ENCODE results near the gene RAB33B.

Gene RAB33B

DNA sequence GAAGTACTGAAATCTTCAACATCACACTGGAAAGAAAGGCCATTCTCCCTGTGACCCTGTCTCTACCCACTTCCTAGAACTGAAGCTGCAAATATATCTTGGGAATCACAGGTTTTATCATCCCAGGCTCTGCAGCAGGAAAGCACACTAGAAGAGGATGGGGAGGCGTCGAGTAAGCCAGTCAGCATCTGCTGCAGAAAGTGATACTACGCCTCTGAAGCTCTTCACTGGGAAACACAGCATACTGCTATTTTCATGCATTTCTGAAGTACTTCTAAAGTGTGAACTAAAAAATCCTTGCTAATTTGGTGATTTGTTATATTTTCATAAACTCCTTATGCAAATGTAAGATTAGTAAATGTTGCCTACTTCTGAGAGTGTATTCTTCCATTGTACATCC is 29.1 kb downstream of the RAB33B start:
- no peak overlapping the region for H3K4me3 ChIP-seq (ENCODE audit: insufficient read depth, low read depth, low read length)

GRCh38 chr4:139484783-139485311 is 30.9 kb downstream of the RAB33B start:
- no peak overlapping the region for H3K27ac ChIP-seq (ENCODE audit: insufficient read depth, low read depth, low read length, poor library complexity, severe bottlenecking)
- H3K27me3 ChIP-seq (ENCODE audit: control insufficient read depth, insufficient read depth, low read length, poor library complexity, severe bottlenecking), result no peaks in the 10 kb centered on the region
- H3K36me3 ChIP-seq (ENCODE audit: control insufficient read depth, insufficient read depth, low read length), result no peaks in the 10 kb centered on the region
- H3K4me1 ChIP-seq (ENCODE audit: control insufficient read depth, insufficient read depth, low read length), result no peaks in the 10 kb centered on the region
- no peak overlapping the region for H3K4me3 ChIP-seq (ENCODE audit: insufficient read depth, low read depth, low read length)
- WGBS, 2 experiments, result 89 to 92% methylated on average over 11 of the region's 11 CpGs
- no peaks in the 10 kb centered on the region for H3K9me3 ChIP-seq (ENCODE audit: control insufficient read depth, low read length)

More for the DNA sequence above, 29.1 kb downstream of the RAB33B start:
- 97 to 98% methylated on average over 3 of the region's 3 CpGs for WGBS, 2 experiments
- no peaks in the 10 kb centered on the region for H3K27me3 ChIP-seq (ENCODE audit: control insufficient read depth, insufficient read depth, low read length, poor library complexity, severe bottlenecking)
- no peaks in the 10 kb centered on the region for H3K4me1 ChIP-seq (ENCODE audit: control insufficient read depth, insufficient read depth, low read length)
- H3K36me3 ChIP-seq (ENCODE audit: control insufficient read depth, insufficient read depth, low read length), result no peaks in the 10 kb centered on the region
- H3K27ac ChIP-seq (ENCODE audit: insufficient read depth, low read depth, low read length, poor library complexity, severe bottlenecking), result no peak overlapping the region
- no peaks in the 10 kb centered on the region for H3K9me3 ChIP-seq (ENCODE audit: control insufficient read depth, low read length)

DNA sequence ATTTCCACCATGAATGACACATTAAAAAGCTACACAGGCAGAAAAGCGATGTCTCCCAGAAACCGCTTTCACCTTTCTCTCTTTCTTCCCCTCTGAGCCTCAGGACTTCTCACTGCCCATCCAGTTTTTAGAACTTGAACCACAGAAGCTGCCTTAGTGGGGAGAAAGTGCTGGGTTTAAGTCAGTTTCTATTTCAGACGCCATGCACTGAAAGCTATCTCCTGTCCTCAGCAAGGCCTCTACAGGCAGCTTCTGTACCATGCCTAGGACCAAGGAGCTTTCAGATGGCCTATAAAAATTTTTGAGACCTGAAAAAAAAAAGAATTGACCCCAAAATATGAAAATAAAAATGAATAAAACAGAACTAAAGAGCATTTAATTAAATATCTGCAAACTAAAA is 34.5 kb downstream of the RAB33B start:
- H3K4me1 ChIP-seq (ENCODE audit: control insufficient read depth, insufficient read depth, low read length), result no peaks in the 10 kb centered on the region
- no peak overlapping the region for H3K27ac ChIP-seq (ENCODE audit: insufficient read depth, low read depth, low read length, poor library complexity, severe bottlenecking)
- H3K4me3 ChIP-seq (ENCODE audit: insufficient read depth, low read depth, low read length), result no peak overlapping the region
- WGBS, 2 experiments, result 91 to 94% methylated on average over 3 of the region's 3 CpGs
- H3K36me3 ChIP-seq (ENCODE audit: control insufficient read depth, insufficient read depth, low read length), result no peaks in the 10 kb centered on the region
- no peaks in the 10 kb centered on the region for H3K9me3 ChIP-seq (ENCODE audit: control insufficient read depth, low read length)
- H3K27me3 ChIP-seq (ENCODE audit: control insufficient read depth, insufficient read depth, low read length, poor library complexity, severe bottlenecking), result no peaks in the 10 kb centered on the region

DNA sequence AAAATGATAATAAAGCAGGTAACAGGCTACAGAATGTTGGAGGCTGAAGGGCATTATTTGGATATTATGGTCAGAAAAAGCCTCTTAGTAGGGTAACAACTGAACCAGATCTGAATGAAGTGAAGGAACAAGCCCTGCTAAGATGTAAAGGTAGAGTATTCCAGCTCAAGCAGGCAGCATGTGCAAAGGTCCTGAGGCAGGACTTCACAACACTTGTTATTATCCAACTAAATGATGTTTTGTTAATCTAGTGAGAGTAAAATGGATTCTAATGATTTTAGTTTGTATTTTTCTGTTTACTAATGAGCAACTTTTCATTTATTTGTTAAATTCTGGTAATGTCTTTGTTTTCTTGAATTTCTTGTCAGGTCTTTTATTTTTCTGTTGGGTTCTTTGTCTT is 35.7 kb downstream of the RAB33B start:
- Histone ChIP-seq H3K4me3 (ENCODE audit: insufficient read depth, low read depth, low read length) (no peak overlapping the region), H3K4me1 (ENCODE audit: control insufficient read depth, insufficient read depth, low read length) (no peaks in the 10 kb centered on the region), H3K9me3 (ENCODE audit: control insufficient read depth, low read length) (no peaks in the 10 kb centered on the region), H3K36me3 (ENCODE audit: control insufficient read depth, insufficient read depth, low read length) (no peaks in the 10 kb centered on the region), H3K27ac (ENCODE audit: insufficient read depth, low read depth, low read length, poor library complexity, severe bottlenecking) (no peak overlapping the region), H3K27me3 (ENCODE audit: control insufficient read depth, insufficient read depth, low read length, poor library complexity, severe bottlenecking) (no peaks in the 10 kb centered on the region)

GRCh38 chr4:139492429-139492828 is 38.5 kb downstream of the RAB33B start:
- Histone ChIP-seq H3K36me3 (ENCODE audit: control insufficient read depth, insufficient read depth, low read length) (no peaks in the 10 kb centered on the region), H3K27me3 (ENCODE audit: control insufficient read depth, insufficient read depth, low read length, poor library complexity, severe bottlenecking) (no peaks in the 10 kb centered on the region), H3K4me3 (ENCODE audit: insufficient read depth, low read depth, low read length) (no peak overlapping the region), H3K4me1 (ENCODE audit: control insufficient read depth, insufficient read depth, low read length) (no peaks in the 10 kb centered on the region), H3K27ac (ENCODE audit: insufficient read depth, low read depth, low read length, poor library complexity, severe bottlenecking) (no peak overlapping the region), H3K9me3 (ENCODE audit: control insufficient read depth, low read length) (no peaks in the 10 kb centered on the region)
- WGBS, 2 experiments, result 79 to 93% methylated on average over 2 of the region's 2 CpGs

DNA sequence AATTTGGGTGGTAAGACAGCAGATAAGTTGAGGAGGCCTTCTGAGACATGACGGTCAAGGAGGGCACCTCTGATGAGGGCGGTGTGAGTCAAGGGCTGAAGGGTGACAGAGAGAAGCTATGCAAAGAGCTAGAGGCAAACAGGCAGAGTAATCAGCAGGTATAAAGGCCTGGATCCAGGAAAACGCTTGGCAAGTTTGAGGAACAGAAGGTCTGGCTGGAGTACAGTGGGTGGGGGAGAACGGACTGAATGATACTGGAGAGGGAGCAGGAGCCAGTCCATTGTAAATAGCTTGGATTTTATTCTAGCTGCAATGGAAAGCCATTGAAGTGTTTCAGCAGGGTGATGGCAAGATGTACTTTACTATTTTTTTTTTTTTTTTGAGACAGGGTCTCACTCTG is 39.3 kb downstream of the RAB33B start:
- WGBS, 2 experiments, result 90 to 93% methylated on average over 4 of the region's 4 CpGs
- H3K27ac ChIP-seq (ENCODE audit: insufficient read depth, low read depth, low read length, poor library complexity, severe bottlenecking), result no peak overlapping the region

DNA sequence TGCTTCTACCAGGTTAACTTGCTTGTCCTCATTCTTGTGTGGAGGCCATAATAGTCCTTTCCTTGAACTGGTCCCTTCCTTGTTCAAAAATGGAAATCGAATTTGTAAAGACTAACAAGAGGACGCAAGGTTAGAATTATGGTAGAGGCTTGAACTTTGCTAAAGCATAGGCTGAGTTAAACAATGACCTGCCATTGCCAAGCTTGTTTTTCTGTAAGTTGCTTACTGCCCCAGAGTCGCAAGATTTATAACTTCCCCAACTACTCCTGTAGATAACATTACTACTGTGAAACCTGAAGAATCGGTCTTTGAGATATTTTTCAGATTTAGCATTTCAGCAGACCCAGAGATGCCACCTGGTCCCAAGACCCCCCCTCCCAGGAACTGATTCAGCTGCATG is 45.3 kb downstream of the RAB33B start:
- Histone ChIP-seq H3K9me3 (ENCODE audit: control insufficient read depth, low read length) (no peaks in the 10 kb centered on the region), H3K27me3 (ENCODE audit: control insufficient read depth, insufficient read depth, low read length, poor library complexity, severe bottlenecking) (no peaks in the 10 kb centered on the region), H3K27ac (ENCODE audit: insufficient read depth, low read depth, low read length, poor library complexity, severe bottlenecking) (no peak overlapping the region), H3K4me3 (ENCODE audit: insufficient read depth, low read depth, low read length) (no peak overlapping the region), H3K36me3 (ENCODE audit: control insufficient read depth, insufficient read depth, low read length) (no peaks in the 10 kb centered on the region), H3K4me1 (ENCODE audit: control insufficient read depth, insufficient read depth, low read length) (no peaks in the 10 kb centered on the region)
- 90 to 92% methylated on average over 4 of the region's 4 CpGs for WGBS, 2 experiments

More for the DNA sequence above, 39.3 kb downstream of the RAB33B start:
- Histone ChIP-seq H3K9me3 (ENCODE audit: control insufficient read depth, low read length) (no peaks in the 10 kb centered on the region), H3K27me3 (ENCODE audit: control insufficient read depth, insufficient read depth, low read length, poor library complexity, severe bottlenecking) (no peaks in the 10 kb centered on the region), H3K36me3 (ENCODE audit: control insufficient read depth, insufficient read depth, low read length) (no peaks in the 10 kb centered on the region), H3K4me3 (ENCODE audit: insufficient read depth, low read depth, low read length) (no peak overlapping the region), H3K4me1 (ENCODE audit: control insufficient read depth, insufficient read depth, low read length) (no peaks in the 10 kb centered on the region)

DNA sequence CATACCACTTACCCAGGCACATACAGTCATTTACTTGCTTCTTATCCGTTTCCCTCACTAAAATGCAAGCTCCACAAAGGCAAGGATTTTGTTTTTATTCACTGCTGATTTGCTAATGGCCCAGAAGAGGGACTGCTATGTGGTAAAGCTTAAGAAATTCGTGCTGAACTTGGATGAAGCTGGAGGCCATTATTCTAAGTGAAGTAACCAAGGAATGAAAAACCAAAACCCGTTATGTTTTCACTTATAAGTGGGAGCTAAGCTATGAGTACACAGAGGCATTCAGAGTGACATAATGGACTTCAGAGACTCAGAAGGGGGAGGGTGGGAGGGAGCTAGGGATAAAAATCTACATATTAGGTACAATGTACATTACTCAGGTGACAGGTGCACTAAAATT is 47.2 kb downstream of the RAB33B start:
- 59 to 61% methylated on average over 3 of the region's 3 CpGs for WGBS, 2 experiments
- no peak overlapping the region for H3K27ac ChIP-seq (ENCODE audit: insufficient read depth, low read depth, low read length, poor library complexity, severe bottlenecking)
- H3K4me3 ChIP-seq (ENCODE audit: insufficient read depth, low read depth, low read length), result no peak overlapping the region
- H3K9me3 ChIP-seq (ENCODE audit: control insufficient read depth, low read length), result no peaks in the 10 kb centered on the region
- H3K36me3 ChIP-seq (ENCODE audit: control insufficient read depth, insufficient read depth, low read length), result no peaks in the 10 kb centered on the region
- H3K4me1 ChIP-seq (ENCODE audit: control insufficient read depth, insufficient read depth, low read length), result no peaks in the 10 kb centered on the region
- no peaks in the 10 kb centered on the region for H3K27me3 ChIP-seq (ENCODE audit: control insufficient read depth, insufficient read depth, low read length, poor library complexity, severe bottlenecking)

DNA sequence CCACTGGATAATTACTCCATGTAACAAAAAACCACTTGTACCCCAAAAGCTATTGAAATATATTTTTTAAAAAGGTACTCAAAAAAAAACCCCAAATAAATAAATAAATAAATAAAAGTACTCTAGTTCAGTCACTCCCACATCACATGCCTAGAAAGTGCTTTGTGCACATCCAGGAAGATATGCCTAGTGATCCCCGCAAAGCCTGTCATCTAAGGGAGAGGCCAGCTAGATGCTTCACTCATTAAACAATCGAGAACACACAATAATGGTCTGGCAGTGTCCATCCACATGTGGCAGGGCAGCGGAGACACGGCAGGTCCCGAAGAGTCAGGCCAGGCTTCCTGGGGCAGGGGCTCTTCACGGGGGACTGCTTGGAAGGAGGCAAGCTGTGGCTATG is 47.6 kb downstream of the RAB33B start:
- no peaks in the 10 kb centered on the region for H3K9me3 ChIP-seq (ENCODE audit: control insufficient read depth, low read length)
- H3K36me3 ChIP-seq (ENCODE audit: control insufficient read depth, insufficient read depth, low read length), result no peaks in the 10 kb centered on the region
- no peak overlapping the region for H3K27ac ChIP-seq (ENCODE audit: insufficient read depth, low read depth, low read length, poor library complexity, severe bottlenecking)
- no peaks in the 10 kb centered on the region for H3K4me1 ChIP-seq (ENCODE audit: control insufficient read depth, insufficient read depth, low read length)
- H3K27me3 ChIP-seq (ENCODE audit: control insufficient read depth, insufficient read depth, low read length, poor library complexity, severe bottlenecking), result no peaks in the 10 kb centered on the region
- 73 to 84% methylated on average over 6 of the region's 6 CpGs for WGBS, 2 experiments
- H3K4me3 ChIP-seq (ENCODE audit: insufficient read depth, low read depth, low read length), result no peak overlapping the region

GRCh38 chr4:139501927-139502899 is 48.3 kb downstream of the RAB33B start:
- H3K27ac ChIP-seq (ENCODE audit: insufficient read depth, low read depth, low read length, poor library complexity, severe bottlenecking), result no peak overlapping the region
- no peaks in the 10 kb centered on the region for H3K4me1 ChIP-seq (ENCODE audit: control insufficient read depth, insufficient read depth, low read length)
- H3K9me3 ChIP-seq (ENCODE audit: control insufficient read depth, low read length), result no peaks in the 10 kb centered on the region
- no peaks in the 10 kb centered on the region for H3K27me3 ChIP-seq (ENCODE audit: control insufficient read depth, insufficient read depth, low read length, poor library complexity, severe bottlenecking)
- 87 to 90% methylated on average over 12 of the region's 13 CpGs for WGBS, 2 experiments
- H3K4me3 ChIP-seq (ENCODE audit: insufficient read depth, low read depth, low read length), result no peak overlapping the region
- no peaks in the 10 kb centered on the region for H3K36me3 ChIP-seq (ENCODE audit: control insufficient read depth, insufficient read depth, low read length)
